GM21447 (cell line): ENCODE data around the gene KCNQ2.

Experiments
- ATAC-seq: cut with Tn5 transposase; IDR thresholded peaks from one replicate; pipeline ENCODE4 v1.9.1; 2021; ENCODE audit not compliant: unreplicated experiment

The KCNQ2 gene

GRCh38 chr20:63455568-63455859, 16.9 kb downstream of the KCNQ2 start:
- no peak for ATAC-seq

DNA sequence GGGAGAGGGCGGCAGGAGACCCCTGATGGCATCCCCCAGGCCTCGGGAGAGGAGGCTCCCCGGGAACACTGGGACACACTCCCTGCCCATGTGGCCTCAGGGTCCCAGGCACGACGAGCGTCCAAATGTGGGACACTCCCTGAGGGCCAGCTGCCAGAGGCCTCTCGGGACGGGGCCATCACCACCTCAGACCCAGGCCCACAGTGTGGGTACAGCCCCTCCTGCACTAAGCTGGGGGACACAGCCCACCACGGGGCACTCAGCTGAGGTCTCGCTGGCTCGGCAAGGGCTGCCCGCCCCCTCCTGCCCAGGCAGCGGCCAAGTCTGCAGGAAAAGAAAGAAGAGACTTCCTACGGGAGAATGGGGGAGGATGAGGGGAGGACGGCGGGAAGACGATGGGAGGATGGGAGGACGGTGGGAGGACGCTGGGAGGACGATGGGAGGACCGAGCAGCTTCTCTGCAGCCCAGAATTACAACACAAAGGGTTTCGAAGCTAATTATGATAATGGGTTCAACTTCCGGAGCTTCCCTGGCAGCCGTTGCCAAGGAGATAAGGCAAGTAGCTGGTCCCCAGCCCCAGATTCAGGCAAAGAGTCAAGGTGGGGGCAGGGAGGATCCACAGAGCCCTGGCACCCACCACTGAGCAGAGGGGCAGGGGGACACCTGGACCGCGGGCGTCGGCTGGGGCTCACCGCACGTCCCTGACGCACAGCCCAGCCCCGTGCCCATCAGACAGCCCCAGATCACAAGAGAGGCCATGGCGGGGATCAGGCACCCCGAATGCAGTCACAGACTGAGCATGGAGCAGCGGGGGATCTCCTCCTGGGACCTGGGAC, 17.5 kb downstream of the KCNQ2 start:
- ATAC-seq, result no peak

- no peak for ATAC-seq
Measured at GRCh38 chr20:63452821-63453523, 19.5 kb downstream of the KCNQ2 start.

DNA sequence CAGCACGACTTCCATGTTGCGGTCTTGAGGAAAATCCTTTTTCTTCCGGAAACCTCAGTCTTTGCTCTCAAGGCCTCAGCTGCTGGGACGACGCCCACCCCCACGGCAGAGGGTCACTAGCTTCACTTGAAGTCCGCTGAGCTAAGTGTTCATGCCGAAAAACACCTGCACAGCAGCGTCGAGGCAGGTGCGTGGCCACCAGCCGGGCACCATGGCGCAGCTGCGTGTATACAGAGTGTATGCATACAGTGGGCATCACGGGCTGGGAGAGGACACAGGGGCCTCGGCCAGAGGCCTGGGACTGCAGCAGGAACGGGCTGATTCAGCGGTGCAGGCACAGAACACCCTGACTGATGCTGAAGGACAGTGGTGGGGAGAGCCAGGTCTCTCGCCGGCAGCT, 20.1 kb downstream of the KCNQ2 start:
- ATAC-seq, result no peak

GRCh38 chr20:63451821-63452220, 20.6 kb downstream of the KCNQ2 start:
- ATAC-seq, result no peak

GRCh38 chr20:63449796-63450730, 22.4 kb downstream of the KCNQ2 start:
- no peak for ATAC-seq

DNA sequence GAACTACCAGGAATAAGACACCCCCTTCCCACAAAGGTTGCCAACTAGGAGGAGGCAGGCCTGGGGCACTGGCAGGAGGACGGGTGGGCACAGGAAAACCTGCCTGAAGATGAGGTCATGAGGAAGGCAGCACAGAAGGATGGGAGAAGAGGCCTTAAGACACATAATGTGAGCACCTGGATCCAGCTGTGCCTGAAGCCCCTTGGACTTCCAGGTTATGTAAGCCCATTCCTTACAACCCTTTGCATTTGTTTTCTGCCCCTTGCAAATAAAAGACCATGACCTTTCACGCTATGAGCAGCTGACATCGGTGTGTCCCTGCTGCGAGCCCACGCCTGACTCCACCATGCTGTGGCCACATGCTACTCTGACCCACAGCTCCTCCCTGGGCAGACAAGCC, 23.4 kb downstream of the KCNQ2 start:
- no peak for ATAC-seq

- no peak for ATAC-seq
Measured at GRCh38 chr20:63448031-63448430, 24.4 kb downstream of the KCNQ2 start.

- no peak for ATAC-seq
Measured at GRCh38 chr20:63447320-63447719, 25.1 kb downstream of the KCNQ2 start.

GRCh38 chr20:63446216-63447024, 26.0 kb downstream of the KCNQ2 start:
- no peak for ATAC-seq

GRCh38 chr20:63445075-63445734, 27.2 kb downstream of the KCNQ2 start:
- no peak for ATAC-seq

GRCh38 chr20:63444548-63444947, 27.9 kb downstream of the KCNQ2 start:
- ATAC-seq, result no peak

- ATAC-seq, result no peak
Measured at GRCh38 chr20:63443606-63444395, 28.7 kb downstream of the KCNQ2 start.

- ATAC-seq, result no peak
Measured at GRCh38 chr20:63442100-63442493, 30.4 kb downstream of the KCNQ2 start.

- peak; percentile 53 for ATAC-seq
Measured at GRCh38 chr20:63441136-63442099, 31.0 kb downstream of the KCNQ2 start.

DNA sequence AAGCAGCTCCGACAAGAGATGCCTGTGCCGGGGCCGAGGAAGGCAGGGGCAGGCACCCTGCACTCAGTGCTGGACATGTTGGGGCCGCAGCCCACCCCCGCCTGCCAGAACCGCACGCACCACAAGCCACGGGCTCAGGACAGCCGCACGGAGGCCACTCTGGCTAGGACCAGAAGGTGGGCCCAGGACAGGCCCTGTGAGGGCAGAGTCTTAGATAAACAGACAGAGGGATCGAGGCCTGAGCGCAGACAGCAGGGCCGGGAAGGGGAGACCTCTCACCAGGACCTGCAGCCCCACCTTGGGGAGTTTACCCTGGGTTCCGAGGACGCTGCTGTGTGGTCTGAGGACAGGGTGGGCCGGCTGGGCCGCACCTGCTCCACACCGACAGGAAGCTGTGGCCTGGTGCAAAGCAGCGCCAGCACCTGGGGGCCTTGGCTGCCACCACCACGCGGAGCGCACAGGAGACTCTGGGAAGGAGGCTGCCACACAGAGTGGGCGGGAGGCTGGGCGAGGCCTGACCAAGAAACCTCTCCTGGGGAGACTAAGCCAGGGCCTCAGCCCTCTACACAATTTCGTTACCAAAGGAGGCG, 32.0 kb downstream of the KCNQ2 start:
- no peak for ATAC-seq

- ATAC-seq, result no peak
Measured at GRCh38 chr20:63439866-63440265, 32.6 kb downstream of the KCNQ2 start.

GRCh38 chr20:63438121-63438520, 34.3 kb downstream of the KCNQ2 start:
- no peak for ATAC-seq
